Measurements from ENCODE around the gene ATP13A4.

DNA sequence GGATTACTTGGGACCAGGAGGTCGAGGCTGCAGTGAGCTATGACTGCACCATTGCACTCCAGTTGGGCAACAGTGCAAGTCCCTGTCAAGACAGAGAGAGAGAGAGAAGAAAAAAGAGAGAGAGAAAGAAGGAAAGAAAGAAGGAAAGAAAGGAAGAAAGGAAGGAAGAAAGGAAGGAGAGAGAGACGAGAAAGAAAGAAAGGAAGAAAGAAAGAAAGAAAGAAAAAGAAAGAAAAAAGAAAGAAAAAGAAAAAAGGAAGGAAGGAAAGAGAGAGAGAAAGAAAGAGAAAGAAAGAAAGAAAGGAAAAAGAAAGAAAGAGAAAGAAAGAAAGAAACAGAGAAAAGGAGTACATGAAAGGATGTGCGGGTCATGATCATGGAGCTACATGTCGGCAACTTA is 80.2 kb downstream of the ATP13A4 start:
- TF ChIP-seq EP300 (IDR thresholded peaks at IDR 0.05) (no peak), POLR2A (IDR thresholded peaks at IDR 0.05) (no peak)
- TF ChIP-seq, protein P1, sequence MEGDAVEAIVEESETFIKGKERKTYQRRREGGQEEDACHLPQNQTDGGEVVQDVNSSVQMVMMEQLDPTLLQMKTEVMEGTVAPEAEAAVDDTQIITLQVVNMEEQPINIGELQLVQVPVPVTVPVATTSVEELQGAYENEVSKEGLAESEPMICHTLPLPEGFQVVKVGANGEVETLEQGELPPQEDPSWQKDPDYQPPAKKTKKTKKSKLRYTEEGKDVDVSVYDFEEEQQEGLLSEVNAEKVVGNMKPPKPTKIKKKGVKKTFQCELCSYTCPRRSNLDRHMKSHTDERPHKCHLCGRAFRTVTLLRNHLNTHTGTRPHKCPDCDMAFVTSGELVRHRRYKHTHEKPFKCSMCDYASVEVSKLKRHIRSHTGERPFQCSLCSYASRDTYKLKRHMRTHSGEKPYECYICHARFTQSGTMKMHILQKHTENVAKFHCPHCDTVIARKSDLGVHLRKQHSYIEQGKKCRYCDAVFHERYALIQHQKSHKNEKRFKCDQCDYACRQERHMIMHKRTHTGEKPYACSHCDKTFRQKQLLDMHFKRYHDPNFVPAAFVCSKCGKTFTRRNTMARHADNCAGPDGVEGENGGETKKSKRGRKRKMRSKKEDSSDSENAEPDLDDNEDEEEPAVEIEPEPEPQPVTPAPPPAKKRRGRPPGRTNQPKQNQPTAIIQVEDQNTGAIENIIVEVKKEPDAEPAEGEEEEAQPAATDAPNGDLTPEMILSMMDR (IDR thresholded peaks at IDR 0.05), result no peak
